ENCODE measurements around the gene ATPAF1.
"Not testable (repeated sequence)": the region's sequence is repeated elsewhere in the genome, so short reads cannot be mapped to it uniquely, and the experiment has no call there.

The ATPAF1 gene

GRCh38 chr1:46679789-46680573 is 11.8 kb upstream of the ATPAF1 start:
- no peak for DNase-seq

GRCh38 chr1:46677339-46677738 is 9.2 kb upstream of the ATPAF1 start:
- no peak for DNase-seq

- DNase-seq: no peak
Measured at GRCh38 chr1:46676531-46676930, 8.4 kb upstream of the ATPAF1 start.

- no peak for DNase-seq
Measured at GRCh38 chr1:46675549-46676314, 7.6 kb upstream of the ATPAF1 start.

- DNase-seq: no peak
Measured at GRCh38 chr1:46673749-46674182, 5.6 kb upstream of the ATPAF1 start.

GRCh38 chr1:46672696-46673095 is 4.5 kb upstream of the ATPAF1 start:
- DNase-seq: no peak

- DNase-seq: no peak
Measured at GRCh38 chr1:46671554-46671953, 3.4 kb upstream of the ATPAF1 start, which contains the start of gene TEX38. Gene TEX38 (plus strand): TSS chr1:46671854. CDS start chr1:46671935, 81 bp downstream.

GRCh38 chr1:46670134-46670533 is 2.0 kb upstream of the ATPAF1 start:
- DNase-seq: no peak

GRCh38 chr1:46665983-46666382 is 2.2 kb downstream of the ATPAF1 start:
- no peak for DNase-seq

GRCh38 chr1:46662919-46663318 is 5.2 kb downstream of the ATPAF1 start:
- DNase-seq: not testable (repeated sequence)

GRCh38 chr1:46660116-46660515 is 8.0 kb downstream of the ATPAF1 start:
- not testable (repeated sequence) for DNase-seq

GRCh38 chr1:46659307-46659870 is 8.8 kb downstream of the ATPAF1 start:
- DNase-seq: no peak

GRCh38 chr1:46657775-46658174 is 10.4 kb downstream of the ATPAF1 start:
- no peak for DNase-seq

- DNase-seq: no peak
Measured at GRCh38 chr1:46656643-46657042, 11.5 kb downstream of the ATPAF1 start.

GRCh38 chr1:46655848-46656247 is 12.3 kb downstream of the ATPAF1 start:
- no peak for DNase-seq

GRCh38 chr1:46654698-46655097 is 13.5 kb downstream of the ATPAF1 start:
- DNase-seq: not testable (repeated sequence)

- no peak for DNase-seq
Measured at GRCh38 chr1:46654012-46654411, 14.2 kb downstream of the ATPAF1 start.

- no peak for DNase-seq
Measured at GRCh38 chr1:46653405-46653958, 14.7 kb downstream of the ATPAF1 start.

- no peak for DNase-seq
Measured at GRCh38 chr1:46652321-46653100, 15.7 kb downstream of the ATPAF1 start.

- DNase-seq: not testable (repeated sequence)
Measured at GRCh38 chr1:46651152-46651551, 17.0 kb downstream of the ATPAF1 start.

GRCh38 chr1:46650491-46650890 is 17.7 kb downstream of the ATPAF1 start:
- no peak for DNase-seq

GRCh38 chr1:46649764-46650163 is 18.4 kb downstream of the ATPAF1 start:
- DNase-seq: no peak

GRCh38 chr1:46647611-46648010 is 20.6 kb downstream of the ATPAF1 start:
- no peak for DNase-seq

Data from SHP77 treated with DMSO at 0.1 percent for 48 hours (cell line).